ENCODE measurements around the gene CENPL.
A peak's percentile ranks its signal among the peaks of the same experiment; 100 is the strongest.
"Not testable (repeated sequence)": the region's sequence is repeated elsewhere in the genome, so short reads cannot be mapped to it uniquely, and the experiment has no call there.

The CENPL gene

DNA sequence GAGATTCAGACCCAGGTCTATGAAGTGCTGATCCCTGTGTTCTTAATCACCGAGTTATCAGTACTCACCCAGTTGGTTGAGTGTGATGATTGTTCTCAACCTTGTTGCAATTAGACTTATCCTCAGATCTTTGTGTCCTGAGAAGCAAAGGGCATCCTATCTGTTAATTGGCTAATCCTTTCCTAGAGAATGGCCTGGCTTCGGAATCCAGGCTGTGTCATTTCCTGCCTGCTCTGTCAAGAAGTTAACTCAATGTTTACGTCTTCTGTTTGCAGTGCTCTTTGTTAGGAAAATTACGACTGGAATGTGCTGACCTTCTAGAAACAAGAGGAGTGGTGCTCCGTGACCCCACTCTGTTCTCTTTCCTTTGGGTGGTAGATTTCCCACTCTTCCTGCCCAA, 28.4 kb upstream of the CENPL start:
- no peak for DNase-seq (ENCODE audit: insufficient read length)
- no peak for TF ChIP-seq POLR2A (IDR thresholded peaks at IDR 0.05; ENCODE audit: low read depth, low read length)
- no peak for TF ChIP-seq TAF1 (IDR thresholded peaks at IDR 0.05; ENCODE audit: borderline replicate concordance, low read depth, low read length)
- no peak for TF ChIP-seq POLR2AphosphoS5 (IDR thresholded peaks at IDR 0.05; ENCODE audit: low read depth, low read length)

DNA sequence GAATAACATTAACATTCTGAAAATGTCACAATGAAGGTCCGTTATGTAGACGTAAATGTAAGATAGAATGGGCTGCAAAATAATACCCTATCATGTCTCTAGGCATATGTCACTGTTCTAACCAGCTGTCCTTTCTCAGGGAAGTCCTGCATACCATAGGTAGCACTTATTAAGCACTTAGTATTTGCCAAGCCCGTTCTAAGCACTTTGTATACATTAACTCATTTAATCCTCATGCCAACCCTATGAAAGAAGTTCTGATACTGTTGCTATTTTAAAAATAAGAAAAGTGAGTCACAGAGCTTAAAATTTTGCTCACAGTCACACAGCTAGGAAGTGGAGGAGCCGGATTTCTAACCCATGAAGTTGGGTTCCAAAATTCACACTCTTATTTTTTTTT, 27.4 kb upstream of the CENPL start:
- DNase-seq (ENCODE audit: insufficient read length) (no peak), FAIRE-seq (no peak)
- no peak for TF ChIP-seq POLR2AphosphoS5 (IDR thresholded peaks at IDR 0.05; ENCODE audit: low read depth, low read length)
- TF ChIP-seq TAF1 (IDR thresholded peaks at IDR 0.05; ENCODE audit: borderline replicate concordance, low read depth, low read length), result no peak
- TF ChIP-seq POLR2A (IDR thresholded peaks at IDR 0.05; ENCODE audit: low read depth, low read length), result no peak

More for the DNA sequence above, 28.4 kb upstream of the CENPL start:
- no peak for FAIRE-seq

DNA sequence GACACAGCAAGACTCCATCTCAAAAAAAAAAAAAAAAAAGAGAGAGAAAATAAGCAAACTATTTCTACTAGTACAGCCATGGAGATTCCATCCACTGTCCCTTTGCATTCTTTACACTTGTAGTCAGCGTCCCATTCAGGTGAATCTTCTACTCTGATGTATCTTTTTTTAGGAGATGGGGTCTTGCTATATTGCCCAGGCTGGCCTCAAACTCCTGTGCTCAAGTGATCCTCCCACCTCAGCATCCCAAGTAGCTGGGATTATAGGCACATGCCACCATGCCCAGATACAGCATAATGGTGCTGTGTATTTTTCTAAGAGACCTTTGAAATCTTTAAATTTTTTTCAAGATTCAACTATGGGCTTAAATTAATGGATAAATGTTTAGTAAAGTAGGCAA, 8.1 kb upstream of the CENPL start:
- no peak for FAIRE-seq
- TF ChIP-seq POLR2AphosphoS5 (IDR thresholded peaks at IDR 0.05; ENCODE audit: low read depth, low read length), result no peak
- no peak for TF ChIP-seq TAF1 (IDR thresholded peaks at IDR 0.05; ENCODE audit: borderline replicate concordance, low read depth, low read length)
- TF ChIP-seq POLR2A (IDR thresholded peaks at IDR 0.05; ENCODE audit: low read depth, low read length), result no peak
- DNase-seq (ENCODE audit: insufficient read length), result no peak

DNA sequence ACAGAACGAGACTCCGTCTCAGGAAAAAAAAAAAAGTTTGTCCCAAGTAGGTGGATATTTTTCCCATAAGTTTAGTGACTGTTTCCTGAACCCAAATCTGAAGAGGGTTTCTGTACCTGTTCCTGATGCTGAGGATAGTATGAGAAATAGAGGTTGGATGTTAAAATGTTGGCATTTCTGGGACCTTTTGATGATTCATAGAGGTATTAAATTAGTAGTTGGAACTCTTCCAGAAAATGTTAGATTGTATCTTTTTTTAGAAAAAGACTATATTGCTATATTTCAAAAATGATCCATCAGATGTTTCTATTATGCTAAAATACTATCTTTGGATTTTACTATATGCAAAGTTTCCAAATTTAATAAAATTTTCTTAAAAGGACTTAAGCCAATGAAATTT, 2.9 kb upstream of the CENPL start:
- TF ChIP-seq POLR2AphosphoS5 (IDR thresholded peaks at IDR 0.05; ENCODE audit: low read depth, low read length) (no peak), TAF1 (IDR thresholded peaks at IDR 0.05; ENCODE audit: borderline replicate concordance, low read depth, low read length) (no peak), POLR2A (IDR thresholded peaks at IDR 0.05; ENCODE audit: low read depth, low read length) (no peak)
- DNase-seq (ENCODE audit: insufficient read length) (no peak), FAIRE-seq (no peak)

DNA sequence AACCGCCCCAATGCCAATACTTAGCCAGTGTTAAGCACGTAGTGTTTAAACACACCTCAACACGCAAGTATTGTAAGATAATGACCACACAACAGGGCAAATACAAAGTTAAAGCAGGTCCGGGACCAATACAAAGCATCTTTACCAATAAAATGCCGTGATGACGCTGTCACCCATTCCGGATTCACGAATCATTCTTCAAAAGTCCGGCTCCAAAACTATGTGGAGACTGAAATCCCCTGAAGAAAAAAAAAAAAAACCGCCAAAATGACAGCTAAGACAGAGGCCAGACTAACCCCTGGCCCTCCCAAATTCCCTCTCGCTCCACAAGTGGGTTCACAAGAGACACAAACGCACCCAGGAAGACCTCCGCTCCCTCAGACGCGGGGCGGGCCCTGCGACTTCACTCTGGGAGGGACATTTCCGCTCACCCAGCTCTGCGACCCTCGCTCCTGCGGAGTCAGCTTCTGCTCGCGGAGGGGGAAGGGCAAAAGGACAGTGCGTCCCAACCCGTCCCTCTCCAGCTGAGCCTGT, 835 bp downstream of the CENPL start:
- FAIRE-seq (no peak), DNase-seq (ENCODE audit: insufficient read length) (no peak)
- TF ChIP-seq POLR2A (IDR thresholded peaks at IDR 0.05; ENCODE audit: low read depth, low read length) (no peak; the same call in 1 of the 2 replicates), POLR2AphosphoS5 (IDR thresholded peaks at IDR 0.05; ENCODE audit: low read depth, low read length) (no peak), TAF1 (IDR thresholded peaks at IDR 0.05; ENCODE audit: borderline replicate concordance, low read depth, low read length) (no peak; the same call in 1 of the 2 replicates)

DNA sequence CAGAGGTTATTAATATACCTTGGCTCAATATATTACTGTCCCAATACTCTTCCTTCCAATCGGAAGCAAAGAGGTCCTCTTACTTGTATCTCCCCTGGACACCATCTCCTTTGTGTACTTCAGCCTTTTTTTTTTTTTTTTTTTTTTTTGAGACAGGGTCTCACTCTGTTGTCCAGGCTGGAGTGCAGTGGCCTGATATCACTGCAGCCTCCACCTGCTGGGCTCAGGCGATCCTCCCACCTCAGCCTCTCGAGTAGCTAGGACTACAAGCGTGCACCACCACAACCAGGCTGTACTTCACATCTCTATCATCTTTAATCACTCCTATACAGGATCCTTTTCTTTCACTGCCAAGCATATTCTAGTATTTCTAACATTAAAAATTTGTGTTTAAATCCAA, 3.0 kb downstream of the CENPL start:
- no peak for FAIRE-seq
- TF ChIP-seq TAF1 (IDR thresholded peaks at IDR 0.05; ENCODE audit: borderline replicate concordance, low read depth, low read length) (no peak), POLR2AphosphoS5 (IDR thresholded peaks at IDR 0.05; ENCODE audit: low read depth, low read length) (no peak), POLR2A (IDR thresholded peaks at IDR 0.05; ENCODE audit: low read depth, low read length) (no peak)

DNA sequence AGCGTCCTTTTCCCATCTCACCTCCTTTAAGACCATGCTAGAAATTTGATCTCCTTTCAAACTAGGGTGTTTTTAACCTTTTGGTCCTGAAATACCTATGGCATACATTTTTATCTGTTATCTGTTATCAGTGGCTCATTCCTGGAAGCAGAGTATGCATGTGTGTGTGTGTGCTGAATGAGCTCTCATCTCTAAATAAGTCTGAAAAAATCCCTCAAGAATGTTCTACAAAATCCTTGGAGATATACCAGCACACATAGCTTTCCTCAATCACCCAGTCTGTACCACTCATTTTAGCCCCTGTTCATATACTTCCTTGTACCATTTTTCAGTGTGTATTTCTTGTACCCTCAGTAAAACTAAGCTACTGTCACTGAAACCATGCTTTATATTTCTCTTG, 6.2 kb downstream of the CENPL start:
- FAIRE-seq (no peak), DNase-seq (ENCODE audit: insufficient read length) (no peak)
- TF ChIP-seq POLR2AphosphoS5 (IDR thresholded peaks at IDR 0.05; ENCODE audit: low read depth, low read length) (no peak), TAF1 (IDR thresholded peaks at IDR 0.05; ENCODE audit: borderline replicate concordance, low read depth, low read length) (no peak), POLR2A (IDR thresholded peaks at IDR 0.05; ENCODE audit: low read depth, low read length) (no peak)

More for the DNA sequence above, 3.0 kb downstream of the CENPL start:
- DNase-seq (ENCODE audit: insufficient read length), result no peak

DNA sequence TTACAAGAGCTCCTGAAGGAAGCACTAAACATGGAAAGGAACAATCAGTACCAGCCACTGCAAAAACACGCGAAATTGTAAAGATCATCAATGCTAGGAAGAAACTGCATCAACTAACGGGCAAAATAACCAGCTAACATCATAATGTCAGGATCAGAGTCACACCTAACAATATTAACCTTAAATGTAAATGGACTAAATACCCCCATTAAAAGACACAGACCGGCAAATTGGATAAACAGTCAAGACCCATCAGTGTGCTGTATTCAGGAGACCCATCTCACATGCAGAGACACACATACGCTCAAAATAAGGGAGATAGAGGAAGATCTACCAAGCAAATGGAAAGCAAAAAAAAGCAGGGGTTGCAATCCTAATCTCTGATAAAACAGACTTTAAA, 11.0 kb downstream of the CENPL start:
- not testable (repeated sequence) for DNase-seq (ENCODE audit: insufficient read length); FAIRE-seq

DNA sequence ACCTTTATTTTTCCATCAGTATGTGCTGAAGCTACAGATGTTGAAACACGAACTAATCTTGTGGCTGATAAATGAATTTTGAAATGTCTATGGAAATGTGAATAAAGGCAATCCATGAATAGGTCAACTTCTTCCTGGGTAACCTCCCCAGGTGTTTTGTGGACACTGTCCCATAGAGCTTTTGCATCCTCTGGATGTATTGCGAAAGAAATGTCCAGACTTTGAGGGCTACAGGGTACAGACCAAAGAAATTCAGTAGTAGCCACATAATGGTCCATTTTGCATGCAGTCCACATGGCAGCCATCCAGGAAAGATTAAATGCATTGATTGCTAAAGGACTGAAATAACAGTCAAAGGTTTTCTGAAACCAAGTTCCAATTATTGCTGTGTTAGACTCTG, 21.7 kb downstream of the CENPL start:
- TF ChIP-seq POLR2A (IDR thresholded peaks at IDR 0.05; ENCODE audit: low read depth, low read length) (no peak), TAF1 (IDR thresholded peaks at IDR 0.05; ENCODE audit: borderline replicate concordance, low read depth, low read length) (no peak), POLR2AphosphoS5 (IDR thresholded peaks at IDR 0.05; ENCODE audit: low read depth, low read length) (no peak)
- FAIRE-seq (peak; percentile 14), DNase-seq (ENCODE audit: insufficient read length) (no peak)

DNA sequence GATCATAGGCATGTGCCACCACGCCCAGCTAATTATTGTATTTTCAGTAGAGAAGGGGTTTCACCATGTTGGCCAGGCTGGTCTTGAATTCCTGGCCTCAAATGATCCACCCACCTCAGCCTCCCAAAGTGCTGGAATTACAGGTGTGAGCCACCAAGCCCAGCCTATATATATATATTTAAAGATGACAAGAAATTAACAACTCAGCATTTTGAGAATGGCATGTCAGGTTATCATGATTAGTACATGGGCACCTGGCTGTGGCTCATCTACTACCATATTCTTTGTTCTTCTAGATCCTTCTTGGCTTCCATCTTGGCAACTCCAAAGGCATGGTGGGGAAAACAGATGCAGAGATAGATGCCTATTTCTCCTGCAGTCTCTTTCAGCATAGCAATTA, 24.7 kb downstream of the CENPL start:
- DNase-seq (ENCODE audit: insufficient read length); FAIRE-seq: not testable (repeated sequence)

DNA sequence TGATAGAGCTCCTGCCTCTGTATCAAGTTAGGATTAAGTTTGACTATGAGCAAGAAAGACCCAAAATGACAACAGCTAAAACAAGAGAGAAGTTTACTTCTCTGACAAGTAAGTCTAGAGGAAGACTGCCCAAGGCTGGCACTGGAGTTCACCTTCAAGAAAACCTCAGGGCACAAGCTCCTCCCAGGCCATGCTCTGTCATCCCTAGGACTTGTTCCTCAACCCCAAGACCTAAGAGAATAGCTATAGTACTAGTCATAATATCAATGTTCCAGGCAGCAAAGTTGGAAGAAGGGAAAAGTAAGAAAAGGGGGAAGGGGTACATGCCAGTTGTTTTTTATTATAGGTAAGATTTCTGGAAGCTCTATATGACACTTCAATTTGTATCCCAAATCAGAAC, 26.6 kb downstream of the CENPL start:
- DNase-seq (ENCODE audit: insufficient read length) (no peak), FAIRE-seq (no peak)

DNA sequence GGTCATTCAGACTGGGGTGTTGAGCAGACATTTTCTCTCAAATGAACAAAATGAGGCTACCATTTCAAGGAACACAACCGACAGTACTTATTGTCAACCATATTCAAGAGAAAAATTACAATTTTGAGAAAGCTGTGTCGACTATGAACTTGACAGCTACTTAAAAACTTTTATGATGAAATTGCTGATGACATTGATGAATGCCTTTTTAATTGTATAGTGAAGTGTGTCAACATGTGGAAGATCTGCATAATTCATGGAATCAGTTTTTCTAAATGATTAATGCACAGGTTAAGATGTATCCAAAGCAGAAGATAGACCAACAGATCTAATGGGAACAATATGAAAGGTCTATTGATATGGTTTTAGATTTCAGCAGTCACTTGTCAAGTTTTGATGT, 34.8 kb downstream of the CENPL start:
- FAIRE-seq, result no peak
- DNase-seq (ENCODE audit: insufficient read length), result no peak
- TF ChIP-seq TAF1 (IDR thresholded peaks at IDR 0.05; ENCODE audit: borderline replicate concordance, low read depth, low read length) (no peak), POLR2AphosphoS5 (IDR thresholded peaks at IDR 0.05; ENCODE audit: low read depth, low read length) (no peak), POLR2A (IDR thresholded peaks at IDR 0.05; ENCODE audit: low read depth, low read length) (no peak)

More for the DNA sequence above, 26.6 kb downstream of the CENPL start:
- TF ChIP-seq TAF1 (IDR thresholded peaks at IDR 0.05; ENCODE audit: borderline replicate concordance, low read depth, low read length), result no peak
- no peak for TF ChIP-seq POLR2AphosphoS5 (IDR thresholded peaks at IDR 0.05; ENCODE audit: low read depth, low read length)
- TF ChIP-seq POLR2A (IDR thresholded peaks at IDR 0.05; ENCODE audit: low read depth, low read length), result no peak

DNA sequence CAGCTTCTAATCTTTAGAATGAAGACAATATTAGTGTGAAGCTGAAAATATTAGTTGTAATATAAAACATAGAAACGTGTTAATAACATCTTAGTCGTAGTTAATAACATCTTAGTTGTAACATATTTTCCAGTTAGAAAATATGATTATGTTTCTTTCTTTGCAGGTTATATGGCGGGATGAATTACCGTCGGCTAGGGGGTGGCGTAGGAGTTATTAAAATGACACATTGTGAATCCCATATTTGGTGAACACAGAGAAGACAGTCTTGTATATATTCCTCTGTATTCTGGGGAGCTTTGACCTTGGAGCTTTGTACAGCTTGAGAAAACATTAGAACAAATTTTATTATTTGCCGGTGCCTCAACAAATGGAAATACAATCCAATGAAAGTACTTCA, 39.7 kb downstream of the CENPL start:
- TF ChIP-seq TAF1 (IDR thresholded peaks at IDR 0.05; ENCODE audit: borderline replicate concordance, low read depth, low read length), result no peak
- TF ChIP-seq POLR2A (IDR thresholded peaks at IDR 0.05; ENCODE audit: low read depth, low read length), result no peak
- no peak for TF ChIP-seq POLR2AphosphoS5 (IDR thresholded peaks at IDR 0.05; ENCODE audit: low read depth, low read length)
- FAIRE-seq (no peak), DNase-seq (ENCODE audit: insufficient read length) (no peak)

Measured in GM12892 (cell line).